SH-SY5Y (cell line): Measurements from ENCODE around the gene RASGEF1C.

Experiments used
- GATA2 ChIP-seq: IDR thresholded peaks from 2 replicates; pipeline ENCODE4 v1.6.1; 2011; ENCODE audit warnings: mild to moderate bottlenecking, low read depth, low read length
- GATA3 ChIP-seq: IDR thresholded peaks from 2 replicates; pipeline ENCODE4 v1.6.1; 2011; ENCODE audit warnings: low read depth, mild to moderate bottlenecking, low read length, moderate library complexity

DNA sequence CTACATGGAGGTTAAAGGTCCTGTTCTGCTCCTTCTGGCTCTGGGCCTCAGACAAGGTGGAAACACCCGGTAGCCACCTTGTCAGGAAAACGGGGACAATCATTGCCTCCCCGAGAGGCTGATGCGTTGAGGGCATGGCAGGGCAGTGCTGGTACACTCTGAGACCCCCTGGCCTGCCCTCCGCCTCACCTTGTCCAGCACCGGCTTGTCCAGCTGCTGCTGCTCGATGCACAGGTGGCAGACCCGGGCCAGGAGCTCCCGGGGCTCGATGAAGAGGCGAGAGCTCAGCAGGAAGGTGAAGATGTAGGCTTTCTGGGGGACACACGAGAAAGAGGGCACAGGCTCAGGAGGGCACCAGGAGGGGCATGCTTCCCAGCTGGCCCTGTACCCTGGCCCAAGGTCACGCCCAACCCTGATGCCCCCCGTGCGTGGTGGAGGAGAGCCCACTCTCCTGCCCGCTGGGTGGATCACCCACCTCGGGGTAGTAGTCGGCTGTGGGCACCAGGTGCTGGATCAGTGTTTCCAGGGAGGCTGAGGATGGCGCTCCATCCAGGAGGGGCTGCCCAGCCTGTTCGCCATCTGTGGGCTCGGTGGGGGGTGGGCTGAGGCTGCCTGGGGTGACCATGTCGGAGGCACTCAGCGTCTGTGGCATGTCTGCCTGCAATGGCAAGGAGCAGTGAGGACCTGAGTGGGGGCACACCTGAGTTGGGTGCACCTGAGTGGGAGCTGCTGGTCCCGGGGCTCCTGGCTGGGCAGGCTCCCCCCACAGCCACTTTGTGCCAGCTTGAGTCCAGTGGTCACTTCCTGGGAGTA, 71.4 kb downstream of the RASGEF1C start:
- TF ChIP-seq GATA2 (no peak), GATA3 (no peak)
